Esophagus muscularis mucosa (tissue), 4 donors: ENCODE measurements around the gene ANGPTL8.

Experiments used
- EP300 ChIP-seq: sonication (generic); formaldehyde crosslinking; IDR thresholded peaks from one replicate; pipeline ENCODE4 v1.6.1; 2017; ENCODE audit warnings: antibody characterized with exemption
- POLR2A ChIP-seq: fragments of 450-650 bp; IDR thresholded peaks from one replicate; pipeline ENCODE4 v1.6.1; 2017; ENCODE audit warnings: antibody characterized with exemption, moderate library complexity, mild to moderate bottlenecking, low read depth
- POLR2AphosphoS5 ChIP-seq, 2 donors: sonication (generic); formaldehyde crosslinking; IDR thresholded peaks; one replicate each; pipeline ENCODE4 v1.6.1; 2017; ENCODE audit warnings: antibody characterized with exemption in 2 of 2
- TF ChIP-seq, protein P1 (sequence below), 3 experiments: fragments of 200-600 bp in 2 of 3; fragments of 450-650 bp in 1 of 3; sonication (generic) in 2 of 3; IDR thresholded peaks; one replicate each; pipeline ENCODE4 v1.5.1; 2017 to 2019; ENCODE audit warnings: antibody characterized with exemption in 3 of 3, mild to moderate bottlenecking in 2 of 3, moderate library complexity in 1 of 3

DNA sequence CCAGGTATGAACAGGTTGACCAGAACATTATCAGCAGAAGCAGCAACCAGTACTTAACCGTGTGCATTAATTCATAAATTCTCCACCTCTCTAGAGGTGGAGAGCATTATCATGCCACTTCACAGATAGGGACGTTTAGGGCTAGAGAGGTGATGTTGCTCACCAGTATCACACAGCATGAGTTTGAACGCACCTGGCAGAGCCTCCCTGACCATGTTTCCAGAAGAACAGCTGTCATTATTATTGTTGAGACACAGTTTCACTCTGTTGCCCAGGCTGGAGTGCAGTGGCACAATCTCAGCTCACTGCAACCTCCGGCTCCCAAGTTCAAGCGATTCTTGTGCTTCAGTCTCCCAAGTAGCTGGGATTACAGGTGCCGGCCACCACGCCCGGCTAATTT, 48.9 kb upstream of the ANGPTL8 start:
- TF ChIP-seq, protein P1, sequence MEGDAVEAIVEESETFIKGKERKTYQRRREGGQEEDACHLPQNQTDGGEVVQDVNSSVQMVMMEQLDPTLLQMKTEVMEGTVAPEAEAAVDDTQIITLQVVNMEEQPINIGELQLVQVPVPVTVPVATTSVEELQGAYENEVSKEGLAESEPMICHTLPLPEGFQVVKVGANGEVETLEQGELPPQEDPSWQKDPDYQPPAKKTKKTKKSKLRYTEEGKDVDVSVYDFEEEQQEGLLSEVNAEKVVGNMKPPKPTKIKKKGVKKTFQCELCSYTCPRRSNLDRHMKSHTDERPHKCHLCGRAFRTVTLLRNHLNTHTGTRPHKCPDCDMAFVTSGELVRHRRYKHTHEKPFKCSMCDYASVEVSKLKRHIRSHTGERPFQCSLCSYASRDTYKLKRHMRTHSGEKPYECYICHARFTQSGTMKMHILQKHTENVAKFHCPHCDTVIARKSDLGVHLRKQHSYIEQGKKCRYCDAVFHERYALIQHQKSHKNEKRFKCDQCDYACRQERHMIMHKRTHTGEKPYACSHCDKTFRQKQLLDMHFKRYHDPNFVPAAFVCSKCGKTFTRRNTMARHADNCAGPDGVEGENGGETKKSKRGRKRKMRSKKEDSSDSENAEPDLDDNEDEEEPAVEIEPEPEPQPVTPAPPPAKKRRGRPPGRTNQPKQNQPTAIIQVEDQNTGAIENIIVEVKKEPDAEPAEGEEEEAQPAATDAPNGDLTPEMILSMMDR (IDR thresholded peaks at IDR 0.05), result no peak
- no peak for TF ChIP-seq POLR2AphosphoS5 (IDR thresholded peaks at IDR 0.05)
- TF ChIP-seq EP300, result no peak
- no peak for TF ChIP-seq POLR2A
